Naive thymus-derived CD4-positive, alpha-beta T cell (primary cell): ENCODE results near the gene FERMT1. TPM values are rescaled to one million over a fixed set of nuclear protein-coding genes. Genes with fewer than 3 reads are reported as not detected.
A peak's percentile ranks its signal among the peaks of the same experiment; 100 is the strongest.

Experiments
- ATAC-seq: fragments of 150-1000 bp; cut with Tn5 transposase; 2 replicates; pipeline ENCODE4 v1.10.0; 2021; ENCODE audit warnings: mild to moderate bottlenecking, moderate library complexity
- CTCF ChIA-PET: fragments of 350-600 bp; sonication (Branson Sonifier 250); formaldehyde crosslinking; loops from one replicate; lab custom pipeline; 2021; ENCODE audit warnings: antibody characterized with exemption; lab: Charles Lee
- POLR2A ChIA-PET: fragments of 350-600 bp; sonication (Branson Sonifier 250); formaldehyde crosslinking; loops from one replicate; lab custom pipeline; 2021; ENCODE audit warnings: antibody characterized with exemption, inconsistent platforms; lab: Charles Lee
- DNase-seq, 9 donors: peaks; one replicate each; pipeline versions ENCODE4 v3.0.0 to v3.0.0-alpha.2; 2020 to 2022; ENCODE audit warnings: mixed read lengths in 1 of 9
- H3K27ac ChIP-seq: one replicate; pipeline ENCODE4 v1.7.0; 2013; ENCODE audit warnings: mild to moderate bottlenecking, low read depth, low read length, moderate library complexity
- H3K27me3 ChIP-seq, 2 donors: one replicate each; pipeline ENCODE4 v1.7.0; 2013; ENCODE audit warnings: low read length in 2 of 2, mild to moderate bottlenecking in 2 of 2, moderate library complexity in 2 of 2; ENCODE audit not compliant: control insufficient read depth in 2 of 2, insufficient read depth in 2 of 2
- H3K36me3 ChIP-seq, 3 experiments: 1 replicate in 2 of 3; 2 replicates in 1 of 3; pipeline ENCODE4 v1.7.0; 2013; ENCODE audit warnings: low read length in 3 of 3, mild to moderate bottlenecking in 3 of 3, moderate library complexity in 1 of 3; ENCODE audit not compliant: insufficient read depth in 3 of 3, control insufficient read depth in 2 of 3
- H3K4me1 ChIP-seq, 2 donors: one replicate each; pipeline ENCODE4 v1.7.0; 2013; ENCODE audit warnings: low read length in 2 of 2, mild to moderate bottlenecking in 2 of 2, moderate library complexity in 1 of 2; ENCODE audit not compliant: control insufficient read depth in 2 of 2, insufficient read depth in 2 of 2
- H3K4me3 ChIP-seq: 2 replicates; pipeline ENCODE4 v1.7.0; 2013; ENCODE audit warnings: mild to moderate bottlenecking, low read length
- H3K9me3 ChIP-seq, 3 experiments: 1 replicate in 2 of 3; 2 replicates in 1 of 3; pipeline ENCODE4 v1.7.0; 2013; ENCODE audit warnings: low read length in 3 of 3; ENCODE audit not compliant: control insufficient read depth in 2 of 3
- H3K27ac Mint-ChIP-seq, 9 donors: one replicate each; pipeline ENCODE4 v1.8.0; 2020 to 2022; ENCODE audit warnings: mixed read lengths in 9 of 9, mild to moderate bottlenecking in 8 of 9, moderate library complexity in 5 of 9, inconsistent platforms in 2 of 9
- H3K27me3 Mint-ChIP-seq, 5 donors: one replicate each; pipeline ENCODE4 v1.8.0; 2021 to 2022; ENCODE audit warnings: mixed read lengths in 5 of 5, mild to moderate bottlenecking in 1 of 5
- H3K36me3 Mint-ChIP-seq, 5 donors: one replicate each; pipeline ENCODE4 v1.8.0; 2020 to 2022; ENCODE audit warnings: mixed read lengths in 5 of 5, mild to moderate bottlenecking in 3 of 5, inconsistent platforms in 1 of 5
- H3K4me1 Mint-ChIP-seq, 7 donors: one replicate each; pipeline ENCODE4 v1.8.0; 2020 to 2022; ENCODE audit warnings: mixed read lengths in 7 of 7, mild to moderate bottlenecking in 3 of 7, inconsistent platforms in 1 of 7
- H3K4me3 Mint-ChIP-seq, 10 donors: one replicate each; pipeline ENCODE4 v1.8.0; 2020 to 2022; ENCODE audit warnings: mild to moderate bottlenecking in 10 of 10, mixed read lengths in 10 of 10, moderate library complexity in 6 of 10, inconsistent platforms in 2 of 10
- H3K9me3 Mint-ChIP-seq, 11 donors: one replicate each; pipeline ENCODE4 v1.8.0; 2020 to 2022; ENCODE audit warnings: mixed read lengths in 11 of 11, mild to moderate bottlenecking in 4 of 11, inconsistent platforms in 1 of 11, moderate library complexity in 1 of 11
- intact Hi-C, 2 donors: fragments of 100-400 bp; cut with micrococcal nuclease; formaldehyde crosslinking; loops; one replicate each; pipeline ENCODE4 v1.15.1; 2023
- polyA plus RNA-seq, 2 donors: library from polyadenylated mRNA; unstranded; fragments of 300-500 nt; fragmentation: Illumina TruSeq; gene quantifications; one replicate each; pipeline ENCODE4 v1.2.3, GENCODE V29; 2021
- total RNA-seq, 6 experiments: library from RNA in 5 of 6; stranded (reverse) in 5 of 6; gene quantifications; 1 replicate in 5 of 6; 2 replicates in 1 of 6; pipeline ENCODE4 v1.2.3 and lab custom pipeline; 2021 to 2026

FERMT1 gene
- total and polyA plus RNA-seq, 7 experiments from 2014 or later: 0.17 TPM; not detected in 6

DNA sequence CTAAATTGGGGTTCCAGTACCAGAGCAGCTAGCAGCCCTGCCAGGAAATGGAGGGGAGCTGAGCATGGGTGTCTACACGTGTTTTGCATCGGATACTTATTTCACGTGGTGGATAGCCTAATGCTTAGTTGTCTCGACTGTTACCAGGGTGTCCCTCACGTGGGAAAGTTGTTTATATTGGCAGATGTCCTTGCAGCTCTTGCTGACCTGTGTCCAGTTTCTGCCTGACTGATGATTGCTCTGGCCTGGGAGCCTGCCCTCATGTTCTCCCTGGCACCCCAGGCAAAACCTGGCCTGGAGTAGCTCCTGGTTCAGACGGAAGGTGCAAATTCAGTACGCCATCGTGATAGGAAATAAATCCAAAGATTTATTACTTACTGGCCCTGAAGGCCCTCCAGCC is 11.8 kb upstream of the FERMT1 start:
- intact Hi-C loops: no loop called here
- no peak overlapping the region for H3K4me3 ChIP-seq
- H3K27ac ChIP-seq: no peak overlapping the region
- ChIA-PET POLR2A (no interaction called here), CTCF (no interaction called here)
- DNase-seq (no peak), ATAC-seq (no peak)
- Mint-ChIP-seq H3K9me3 (peaks cover 0 to 2% (median 0%) of the 10 kb centered on the region in 11 donors), H3K4me3 (no peak overlapping the region), H3K27ac (no peak overlapping the region), H3K36me3 (no peaks in the 10 kb centered on the region), H3K27me3 (peaks cover 2 to 53% (median 31%) of the 10 kb centered on the region in 5 donors), H3K4me1 (no peaks in the 10 kb centered on the region)
- H3K4me1 ChIP-seq: no peaks in the 10 kb centered on the region
- no peaks in the 10 kb centered on the region for H3K36me3 ChIP-seq
- H3K9me3 ChIP-seq: no peaks in the 10 kb centered on the region
- no peaks in the 10 kb centered on the region for H3K27me3 ChIP-seq

- H3K4me1 Mint-ChIP-seq: no peaks in the 10 kb centered on the region
- peaks cover 0 to 1% (median 0%) of the 10 kb centered on the region in 11 donors for H3K9me3 Mint-ChIP-seq
- ChIA-PET POLR2A (interaction anchor here (0.6 kb wide), 1 partner anchor 269 kb away, joined by 5 read pairs; no protein-coding TSS in a partner anchor), CTCF (no interaction called here)
- no peaks in the 10 kb centered on the region for H3K4me1 ChIP-seq
- intact Hi-C loops: no loop called here
- ATAC-seq: no peak
- no peak for DNase-seq
- no peak overlapping the region for H3K27ac Mint-ChIP-seq
- no peak overlapping the region for H3K4me3 Mint-ChIP-seq
- H3K27me3 Mint-ChIP-seq: peaks cover 7 to 51% (median 38%) of the 10 kb centered on the region in 5 donors
- H3K27ac ChIP-seq: no peak overlapping the region
- no peaks in the 10 kb centered on the region for H3K36me3 ChIP-seq
- H3K4me3 ChIP-seq: no peak overlapping the region
- H3K27me3 ChIP-seq: no peaks in the 10 kb centered on the region
- no peaks in the 10 kb centered on the region for H3K9me3 ChIP-seq
- H3K36me3 Mint-ChIP-seq: no peaks in the 10 kb centered on the region
Measured at GRCh38 chr20:6130045-6130444, 7.2 kb upstream of the FERMT1 start.

GRCh38 chr20:6127825-6128224 is 5.0 kb upstream of the FERMT1 start:
- ATAC-seq (no peak), DNase-seq (no peak)
- no peaks in the 10 kb centered on the region for H3K36me3 Mint-ChIP-seq
- H3K4me3 ChIP-seq: no peak overlapping the region
- H3K36me3 ChIP-seq: no peaks in the 10 kb centered on the region
- no peaks in the 10 kb centered on the region for H3K27me3 ChIP-seq
- H3K27ac Mint-ChIP-seq: no peak overlapping the region
- CTCF ChIA-PET: no interaction called here
- H3K4me3 Mint-ChIP-seq: no peak overlapping the region
- H3K4me1 ChIP-seq: no peaks in the 10 kb centered on the region
- peaks cover 0 to 7% (median 4%) of the 10 kb centered on the region in 7 donors for H3K4me1 Mint-ChIP-seq
- peaks cover 26 to 54% (median 49%) of the 10 kb centered on the region in 5 donors for H3K27me3 Mint-ChIP-seq
- H3K9me3 ChIP-seq: no peaks in the 10 kb centered on the region
- intact Hi-C loops: no loop called here
- H3K9me3 Mint-ChIP-seq: no peaks in the 10 kb centered on the region
- POLR2A ChIA-PET: no interaction called here
- H3K27ac ChIP-seq: no peak overlapping the region

- Mint-ChIP-seq H3K36me3 (no peaks in the 10 kb centered on the region), H3K4me1 (peaks cover 0 to 13% (median 10%) of the 10 kb centered on the region in 7 donors), H3K9me3 (no peaks in the 10 kb centered on the region), H3K4me3 (no peak overlapping the region), H3K27me3 (peaks cover 34 to 55% (median 52%) of the 10 kb centered on the region in 5 donors), H3K27ac (no peak overlapping the region)
- CTCF ChIA-PET: no interaction called here
- Histone ChIP-seq H3K36me3 (no peaks in the 10 kb centered on the region), H3K27me3 (peaks cover 0 to 3% of the 10 kb centered on the region in 2 donors), H3K27ac (no peak overlapping the region), H3K4me3 (no peak overlapping the region), H3K4me1 (no peaks in the 10 kb centered on the region), H3K9me3 (no peaks in the 10 kb centered on the region)
- POLR2A ChIA-PET: no interaction called here
- intact Hi-C loops: no loop called here
- no peak for ATAC-seq
- DNase-seq: no peak
Measured at GRCh38 chr20:6126846-6127245, 4.0 kb upstream of the FERMT1 start.

- no peak overlapping the region for H3K4me3 ChIP-seq
- intact Hi-C loops: no loop called here
- H3K9me3 ChIP-seq: no peaks in the 10 kb centered on the region
- no peaks in the 10 kb centered on the region for H3K4me1 ChIP-seq
- peaks cover 41 to 68% (median 65%) of the 10 kb centered on the region in 5 donors for H3K27me3 Mint-ChIP-seq
- ChIA-PET CTCF (no interaction called here), POLR2A (no interaction called here)
- peaks cover 0 to 13% (median 10%) of the 10 kb centered on the region in 7 donors for H3K4me1 Mint-ChIP-seq
- H3K9me3 Mint-ChIP-seq: no peaks in the 10 kb centered on the region
- ATAC-seq: no peak
- no peak for DNase-seq
- no peak overlapping the region for H3K27ac ChIP-seq
- H3K36me3 Mint-ChIP-seq: no peaks in the 10 kb centered on the region
- H3K36me3 ChIP-seq: no peaks in the 10 kb centered on the region
- H3K4me3 Mint-ChIP-seq: peak overlapping the region in 7 of 10 donors; percentile 5 to 65 (median 40)
- H3K27ac Mint-ChIP-seq: no peak overlapping the region
- peaks cover 0 to 5% of the 10 kb centered on the region in 2 donors for H3K27me3 ChIP-seq
Measured at GRCh38 chr20:6123649-6124014, 802 bp upstream of the FERMT1 start.

DNA sequence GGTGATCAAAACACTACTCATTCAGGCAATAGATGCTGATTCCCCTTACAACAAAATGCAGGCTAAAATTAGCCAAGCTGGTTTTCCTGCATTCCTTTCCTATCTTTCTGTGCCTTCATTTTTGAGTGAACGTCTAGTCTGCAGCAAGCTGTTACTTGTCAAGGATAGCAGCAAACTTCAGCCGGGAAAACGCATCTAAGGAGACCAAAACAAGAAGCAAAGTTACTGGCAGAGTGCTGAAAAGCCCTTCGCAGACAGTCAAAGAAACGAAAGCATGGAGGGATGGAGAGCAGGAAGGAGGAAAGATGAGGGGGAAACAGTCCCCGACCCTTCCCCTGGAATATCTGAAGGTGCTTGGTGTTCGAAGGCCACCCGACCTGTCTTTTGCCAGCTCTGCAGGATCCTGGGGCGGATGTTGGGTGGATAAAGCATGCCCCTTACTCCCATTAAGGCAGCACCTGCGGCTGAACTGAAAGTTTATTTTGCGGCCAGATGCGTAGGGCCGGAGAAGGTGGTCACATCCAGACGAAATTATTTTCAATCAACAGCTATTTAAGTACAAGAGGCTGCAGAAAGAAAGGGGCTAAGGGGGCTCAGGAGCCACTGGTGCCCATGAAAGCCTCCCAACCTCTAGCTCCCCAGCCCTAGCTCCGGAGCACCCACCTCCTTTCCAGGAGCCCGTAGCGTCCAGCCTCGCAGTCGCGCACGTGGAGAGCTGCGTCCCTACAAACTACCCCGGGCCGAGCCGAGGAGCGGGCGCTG is 538 bp downstream of the FERMT1 start:
- POLR2A ChIA-PET: no interaction called here
- Histone ChIP-seq H3K4me3 (no peak overlapping the region), H3K36me3 (no peaks in the 10 kb centered on the region), H3K27me3 (peaks cover 0 to 5% of the 10 kb centered on the region in 2 donors), H3K9me3 (no peaks in the 10 kb centered on the region), H3K4me1 (no peaks in the 10 kb centered on the region), H3K27ac (no peak overlapping the region)
- intact Hi-C loops: no loop called here
- no peaks in the 10 kb centered on the region for H3K36me3 Mint-ChIP-seq
- no peak for ATAC-seq
- peaks cover 0 to 13% (median 10%) of the 10 kb centered on the region in 7 donors for H3K4me1 Mint-ChIP-seq
- peaks cover 0 to 5% (median 0%) of the 10 kb centered on the region in 11 donors for H3K9me3 Mint-ChIP-seq
- no peak overlapping the region for H3K27ac Mint-ChIP-seq
- CTCF ChIA-PET: no interaction called here
- no peak for DNase-seq
- H3K4me3 Mint-ChIP-seq: peak overlapping the region; percentile 2 to 70 (median 58)
- peaks cover 38 to 65% (median 63%) of the 10 kb centered on the region in 5 donors for H3K27me3 Mint-ChIP-seq

DNA sequence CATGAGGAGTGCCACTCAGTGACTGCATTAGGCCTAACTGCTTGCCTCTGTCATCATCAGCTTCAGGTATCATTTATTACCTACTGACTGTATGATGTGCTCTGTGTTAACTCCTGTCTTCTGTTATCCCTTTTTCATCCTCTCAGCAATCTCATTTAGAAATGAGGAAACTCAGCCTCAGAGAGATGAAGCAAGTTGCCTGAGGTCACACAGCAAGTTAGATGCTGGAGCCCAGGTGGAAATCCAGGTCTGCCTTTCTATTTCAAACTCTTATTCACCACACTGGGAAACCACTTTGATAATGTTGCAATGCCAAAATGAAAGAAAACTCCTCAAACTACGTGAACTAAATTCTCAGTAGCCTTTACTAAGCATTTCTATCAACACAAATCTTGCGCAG is 1.3 kb downstream of the FERMT1 start:
- Mint-ChIP-seq H3K4me3 (no peak overlapping the region), H3K4me1 (peaks cover 0 to 13% (median 10%) of the 10 kb centered on the region in 7 donors), H3K27me3 (peaks cover 36 to 63% (median 60%) of the 10 kb centered on the region in 5 donors), H3K27ac (no peak overlapping the region), H3K36me3 (no peaks in the 10 kb centered on the region), H3K9me3 (peaks cover 0 to 7% (median 0%) of the 10 kb centered on the region in 11 donors)
- intact Hi-C loops: no loop called here
- ChIA-PET CTCF (no interaction called here), POLR2A (no interaction called here)
- Histone ChIP-seq H3K9me3 (no peaks in the 10 kb centered on the region), H3K4me1 (no peaks in the 10 kb centered on the region), H3K4me3 (no peak overlapping the region), H3K27ac (no peak overlapping the region), H3K27me3 (peaks cover 0 to 5% of the 10 kb centered on the region in 2 donors), H3K36me3 (no peaks in the 10 kb centered on the region)
- ATAC-seq (no peak), DNase-seq (no peak)
